HG02852 (cell line): ENCODE results near the gene SHC2.
"Not testable (repeated sequence)": the region's sequence is repeated elsewhere in the genome, so short reads cannot be mapped to it uniquely, and the experiment has no call there.

Experiments used
- ATAC-seq: cut with Tn5 transposase; IDR thresholded peaks from one replicate; pipeline ENCODE4 v1.9.1; 2021; ENCODE audit warnings: mild to moderate bottlenecking, moderate library complexity; ENCODE audit not compliant: unreplicated experiment

Gene SHC2

DNA sequence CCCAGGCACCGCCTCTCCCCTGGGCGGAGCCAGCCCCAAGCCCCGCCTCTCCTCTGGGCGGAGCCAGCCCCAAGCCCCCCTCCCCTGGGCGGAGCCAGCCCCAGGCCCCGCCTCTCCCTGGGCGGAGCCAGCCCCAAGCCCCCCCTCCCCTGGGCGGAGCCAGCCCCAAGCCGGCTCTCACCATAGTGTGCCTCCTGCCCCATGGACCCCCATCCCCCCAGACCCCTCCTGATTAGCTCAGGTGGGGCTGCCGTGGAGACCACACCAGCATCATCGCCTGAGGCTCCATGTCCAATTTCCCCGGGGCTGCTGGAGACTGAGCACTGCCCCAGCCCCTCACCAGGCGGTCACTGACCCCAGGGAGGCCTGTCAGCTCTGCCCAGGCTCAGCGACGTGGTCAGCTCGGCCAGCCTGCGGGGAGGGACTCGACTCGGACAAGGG lies 31.3 kb upstream of the SHC2 start:
- ATAC-seq = no peak

DNA sequence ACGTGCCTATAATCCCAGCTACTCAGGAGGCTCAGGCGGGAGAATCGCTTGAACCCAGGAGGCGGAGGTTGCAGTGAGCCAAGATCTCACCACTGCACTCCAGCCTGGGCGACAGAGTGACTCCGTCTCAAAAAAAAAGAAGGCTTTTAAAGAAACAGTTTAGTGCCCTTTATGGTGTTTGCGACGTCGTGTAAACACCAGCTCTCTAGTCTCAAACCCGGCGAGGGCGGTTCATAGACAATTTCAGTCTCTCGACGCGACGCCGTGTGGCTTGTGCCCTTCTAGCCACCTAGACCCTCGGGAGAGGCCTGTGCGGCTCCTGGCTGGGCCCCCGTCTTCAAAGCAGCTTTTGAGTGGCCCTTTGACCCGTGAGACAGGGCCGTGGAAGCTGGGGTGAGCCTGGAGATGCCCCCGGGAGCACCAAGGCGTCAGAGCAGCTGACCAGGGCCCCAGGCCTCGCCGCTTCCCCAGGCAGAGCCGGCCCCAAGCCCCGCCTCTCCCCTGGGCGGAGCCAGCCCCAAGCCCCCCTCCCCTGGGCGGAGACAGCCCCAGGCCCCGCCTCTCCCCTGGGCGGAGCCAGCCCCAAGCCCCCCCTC lies 30.4 kb upstream of the SHC2 start:
- no peak for ATAC-seq

DNA sequence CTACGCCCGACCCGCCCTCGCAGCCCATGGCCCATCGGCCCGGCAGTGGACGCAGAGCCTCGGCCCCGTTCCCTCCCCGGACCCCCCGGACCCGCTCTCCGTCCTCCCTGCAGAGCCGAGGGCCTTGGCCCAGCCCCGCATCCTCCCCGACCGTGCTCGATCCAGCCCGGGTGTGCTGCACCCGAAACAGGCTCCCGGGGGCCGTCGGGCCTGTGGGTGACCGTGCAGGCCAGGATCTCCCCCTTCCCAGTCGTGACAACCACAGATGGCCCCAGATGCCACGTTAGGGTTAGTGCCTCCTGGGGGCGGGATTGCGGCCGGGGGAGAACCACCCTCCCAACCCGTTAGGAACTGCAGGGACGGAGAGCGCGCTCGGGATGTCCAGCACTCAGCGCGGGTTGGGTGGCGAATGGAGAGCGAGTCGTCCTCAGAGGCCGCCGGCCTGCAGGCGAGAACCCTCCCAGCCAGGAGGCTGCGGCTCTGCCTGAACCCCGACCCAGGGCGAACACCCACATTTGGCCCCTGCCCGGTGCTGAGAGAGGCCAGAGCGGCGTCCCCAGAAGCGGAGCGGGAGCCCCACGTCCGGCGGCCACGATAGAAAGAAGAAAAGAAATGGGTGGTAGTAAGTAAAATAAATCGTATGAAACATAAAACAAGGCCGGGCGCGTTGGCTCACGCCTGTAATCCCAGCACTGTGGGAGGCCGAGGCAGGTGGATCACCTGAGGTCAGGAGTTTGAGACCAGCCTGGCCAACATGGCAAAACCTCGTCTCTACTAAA lies 28.8 kb upstream of the SHC2 start:
- ATAC-seq = no peak

DNA sequence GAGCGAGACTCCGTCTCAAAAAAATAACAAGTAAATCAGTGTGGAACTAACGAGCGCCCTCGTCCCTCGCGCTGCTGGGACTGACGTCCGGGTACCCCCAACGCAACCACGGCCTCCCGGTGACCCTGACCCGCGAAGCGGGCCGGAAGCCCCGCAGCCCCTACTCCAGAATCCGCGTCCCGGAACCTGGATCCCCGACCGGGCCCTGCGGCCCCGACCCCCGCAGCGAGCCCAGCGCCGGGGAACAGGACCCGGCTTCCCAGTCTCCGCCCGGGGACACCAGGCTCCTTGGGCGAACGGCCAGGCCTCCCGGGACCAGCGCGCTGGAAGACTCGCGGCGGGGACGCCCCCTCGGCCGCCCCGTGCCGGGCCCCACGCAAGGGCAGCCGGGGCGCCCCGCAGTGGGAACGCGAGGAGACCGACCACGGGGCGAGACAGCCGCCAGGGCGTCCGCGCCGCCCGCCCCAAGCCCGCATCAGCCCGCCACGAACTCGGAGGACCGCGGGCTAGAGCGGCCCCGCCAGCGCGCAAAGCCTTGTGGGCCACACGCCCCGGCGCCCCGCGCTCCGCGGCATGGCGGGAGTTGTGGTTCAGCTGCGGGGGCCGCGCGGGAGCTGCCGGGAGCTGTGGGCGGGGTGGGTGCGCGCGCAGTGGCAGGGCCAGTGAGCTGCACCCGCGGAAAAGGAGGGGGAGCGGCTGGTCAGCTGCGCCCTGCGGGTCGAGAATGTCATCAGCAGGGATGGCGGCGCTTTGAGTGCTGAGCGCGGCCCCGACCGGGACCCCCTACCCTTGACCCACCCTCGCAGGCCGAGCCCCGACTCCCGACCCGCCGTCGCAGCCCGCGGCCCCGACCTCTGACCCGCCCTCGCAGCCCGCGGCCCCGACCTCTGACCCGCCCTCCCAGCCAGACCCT lies 27.9 kb upstream of the SHC2 start:
- peak; percentile 81 for ATAC-seq

DNA sequence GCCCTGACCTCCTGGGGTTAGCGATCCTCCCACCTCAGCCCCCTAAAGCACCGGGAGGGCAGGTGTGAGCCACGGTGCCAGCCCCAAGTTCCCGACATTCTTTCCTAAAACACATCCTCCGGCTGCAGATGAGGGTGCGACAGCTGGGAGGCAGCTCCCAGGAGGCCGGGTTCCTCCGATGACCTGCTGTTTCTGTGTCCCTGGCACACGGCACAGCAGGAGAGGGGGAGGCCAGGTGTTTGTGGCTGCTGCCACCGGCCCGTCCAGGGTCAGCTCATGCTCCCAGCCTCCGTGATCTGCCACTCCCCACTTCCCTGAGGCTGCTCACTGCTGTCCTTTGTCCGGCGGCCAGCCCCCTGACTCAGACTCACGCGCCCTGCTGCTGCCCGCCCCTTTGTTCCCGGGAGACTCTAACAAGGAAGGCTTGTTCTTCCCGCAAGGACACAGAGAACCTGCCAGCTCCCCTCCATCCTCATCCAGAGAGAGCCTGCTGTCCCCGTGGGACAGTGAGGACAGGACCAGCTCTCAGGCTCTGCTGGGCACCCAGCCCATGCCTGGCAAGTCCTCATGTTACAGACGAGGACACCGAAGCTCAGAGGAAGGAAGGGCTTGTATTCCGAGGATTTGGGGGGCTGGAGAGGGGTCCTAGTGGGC lies 24.9 kb upstream of the SHC2 start:
- no peak for ATAC-seq

DNA sequence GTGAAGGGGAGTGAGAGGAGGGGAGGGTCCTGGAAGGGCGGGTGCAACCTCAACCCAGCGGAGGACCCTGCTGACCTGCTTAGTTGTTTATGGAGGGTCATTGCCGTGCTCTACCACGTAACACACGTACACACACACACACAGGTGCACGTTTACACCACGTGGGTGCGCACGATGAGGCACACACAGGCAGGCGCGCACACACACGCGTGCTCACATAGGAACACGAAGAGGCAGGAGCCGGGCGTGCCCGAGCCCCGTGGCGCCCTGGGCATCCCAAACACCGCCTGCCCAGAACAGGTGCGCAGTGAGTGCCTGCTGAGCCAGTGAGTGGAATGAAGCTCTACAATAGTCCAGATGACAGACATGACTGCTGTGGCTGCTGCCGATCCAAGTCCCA lies 24.2 kb upstream of the SHC2 start:
- no peak for ATAC-seq

DNA sequence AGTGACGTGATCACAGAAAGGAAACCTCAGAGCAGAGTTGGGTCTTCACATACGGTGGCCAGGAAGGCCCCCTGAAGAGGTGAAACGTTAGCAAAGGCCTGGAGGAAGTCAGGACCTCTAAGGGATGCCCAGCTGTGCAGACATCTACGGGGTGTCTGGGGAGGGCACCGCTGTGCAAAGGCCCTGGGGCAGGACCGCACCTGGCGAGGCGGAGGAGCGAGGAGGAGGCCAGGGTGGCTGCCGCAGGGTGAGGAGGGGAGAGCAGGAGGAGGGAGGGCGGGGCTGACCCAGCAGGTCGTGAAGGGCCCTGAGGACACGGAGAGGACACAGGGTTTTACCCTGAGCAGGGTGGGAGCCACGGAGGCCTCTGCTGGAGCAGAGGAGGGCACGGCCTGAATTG lies 23.7 kb upstream of the SHC2 start:
- no peak for ATAC-seq

DNA sequence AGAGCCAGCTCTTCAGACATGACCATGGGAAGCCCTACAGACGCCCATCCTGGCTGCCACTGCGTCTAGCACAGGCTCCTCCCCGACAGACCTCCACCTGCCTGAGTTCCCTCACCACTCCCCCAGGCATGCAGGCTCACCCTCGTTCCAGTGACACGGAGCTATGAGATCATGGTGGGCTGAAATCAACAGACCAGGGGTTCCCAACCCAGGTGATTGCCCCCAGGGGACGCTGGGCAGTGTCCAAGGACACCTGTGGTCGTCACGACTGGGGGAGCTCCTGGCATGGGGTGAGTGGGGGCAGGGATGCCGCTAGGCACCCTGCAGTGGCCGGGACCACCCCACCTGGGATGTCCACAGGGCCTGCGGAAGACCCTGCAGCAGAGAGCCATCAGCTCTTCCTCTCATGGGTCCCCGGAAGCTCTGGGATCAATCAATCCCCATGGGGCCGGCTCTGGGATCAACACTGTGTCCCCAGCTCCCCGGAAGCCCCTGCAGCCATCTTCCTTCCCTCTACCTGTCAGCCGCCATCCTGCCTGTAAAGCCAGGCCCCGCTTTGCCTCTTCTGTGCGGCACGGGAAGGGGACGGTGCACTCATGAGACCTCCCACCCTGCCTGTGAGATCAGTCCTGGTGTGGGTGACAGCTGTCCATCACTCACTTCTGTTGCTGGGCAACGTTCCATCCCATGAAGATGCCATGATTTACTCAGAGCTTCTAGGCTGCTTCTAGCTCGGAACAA lies 22.7 kb upstream of the SHC2 start:
- ATAC-seq = no peak

DNA sequence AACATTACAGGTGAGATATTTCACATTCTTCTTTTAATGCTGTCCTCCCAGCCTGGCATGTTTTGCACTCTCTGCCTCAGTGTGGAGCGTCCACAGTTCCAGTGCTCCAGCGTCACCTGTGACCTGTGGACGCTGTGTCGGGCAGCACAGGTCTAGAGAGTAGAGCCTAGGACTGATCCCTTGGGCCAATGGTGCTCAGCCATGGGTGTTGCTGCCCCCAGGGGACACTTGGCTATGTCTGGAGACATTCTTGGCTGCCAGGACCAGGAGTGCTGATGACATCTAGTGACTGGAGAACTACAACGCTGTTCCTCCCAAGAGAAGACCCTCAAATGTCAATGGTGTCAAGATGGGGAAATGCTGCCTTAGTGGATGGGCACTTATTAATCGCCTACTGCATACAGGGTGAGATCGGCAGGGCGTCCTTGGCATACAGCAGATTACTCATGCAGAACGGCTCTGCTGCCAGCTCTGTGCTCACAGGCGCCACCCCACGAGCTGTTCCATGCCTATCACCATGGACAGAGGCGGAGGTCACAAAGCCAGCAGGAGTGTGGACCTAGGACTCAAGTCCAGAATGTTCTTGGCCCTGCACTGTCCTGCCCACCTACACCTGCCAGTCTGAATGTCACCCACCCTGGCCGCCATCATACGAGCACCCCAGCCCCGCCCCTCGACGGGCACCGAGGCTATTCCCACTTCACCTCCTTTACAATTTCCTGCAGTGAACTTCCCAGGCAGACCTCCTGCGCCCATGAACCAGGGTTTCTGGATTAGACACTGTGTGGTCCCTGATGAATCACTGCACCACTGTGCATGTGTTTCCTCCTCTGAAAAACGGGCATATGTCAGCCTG lies 21.6 kb upstream of the SHC2 start:
- ATAC-seq = no peak

DNA sequence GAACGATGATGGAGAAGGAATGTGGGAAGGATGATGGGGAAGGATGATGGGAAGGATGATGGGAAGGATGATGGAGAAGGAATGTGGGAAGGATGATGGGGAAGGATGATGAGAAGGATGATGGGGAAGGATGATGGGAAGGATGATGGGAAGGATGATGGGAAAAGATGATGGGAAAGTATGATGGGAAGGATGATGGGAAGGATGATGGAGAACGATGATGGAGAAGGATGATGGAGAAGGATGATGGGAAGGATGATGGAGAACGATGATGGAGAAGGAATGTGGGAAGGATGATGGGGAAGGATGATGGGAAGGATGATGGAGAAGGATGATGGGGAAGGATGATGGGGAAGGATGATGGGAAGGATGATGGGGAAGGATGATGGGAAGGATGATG lies 20.3 kb upstream of the SHC2 start:
- not testable (repeated sequence) for ATAC-seq

DNA sequence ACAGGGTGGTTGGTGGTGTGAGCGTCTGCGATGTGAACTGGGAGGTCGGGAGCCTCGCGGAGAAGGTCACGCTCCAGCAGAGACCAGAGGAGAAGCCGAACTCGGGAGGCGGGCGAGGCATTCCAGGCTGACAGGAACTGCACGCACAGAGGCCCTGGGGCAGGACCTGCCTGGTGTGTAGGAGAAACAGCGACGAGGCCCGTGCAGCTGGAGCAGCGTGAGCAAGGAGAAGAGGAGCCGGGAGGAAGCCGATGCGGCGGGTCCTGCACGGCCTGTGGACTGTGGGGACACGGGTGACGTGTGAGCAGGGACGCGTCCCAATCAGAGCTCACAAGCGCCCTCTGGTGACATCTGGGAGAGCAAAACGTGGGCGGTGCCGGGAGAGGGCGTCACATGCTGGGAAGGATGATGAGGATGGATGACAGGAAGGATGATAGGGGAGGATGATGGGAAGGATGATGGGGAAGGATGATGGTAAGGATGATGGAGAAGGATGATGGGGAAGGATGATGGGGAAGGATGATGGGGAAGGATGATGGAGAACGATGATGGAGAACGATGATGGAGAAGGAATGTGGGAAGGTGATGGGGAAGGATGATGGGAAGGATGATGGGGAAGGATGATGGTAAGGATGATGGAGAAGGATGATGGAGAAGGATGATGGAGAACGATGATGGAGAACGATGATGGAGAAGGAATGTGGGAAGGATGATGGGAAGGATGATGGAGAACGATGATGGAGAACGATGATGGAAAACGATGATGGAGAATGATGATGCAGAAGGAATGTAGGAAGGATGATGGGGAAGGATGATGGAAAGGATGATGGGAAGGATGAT lies 19.4 kb upstream of the SHC2 start:
- no peak for ATAC-seq

DNA sequence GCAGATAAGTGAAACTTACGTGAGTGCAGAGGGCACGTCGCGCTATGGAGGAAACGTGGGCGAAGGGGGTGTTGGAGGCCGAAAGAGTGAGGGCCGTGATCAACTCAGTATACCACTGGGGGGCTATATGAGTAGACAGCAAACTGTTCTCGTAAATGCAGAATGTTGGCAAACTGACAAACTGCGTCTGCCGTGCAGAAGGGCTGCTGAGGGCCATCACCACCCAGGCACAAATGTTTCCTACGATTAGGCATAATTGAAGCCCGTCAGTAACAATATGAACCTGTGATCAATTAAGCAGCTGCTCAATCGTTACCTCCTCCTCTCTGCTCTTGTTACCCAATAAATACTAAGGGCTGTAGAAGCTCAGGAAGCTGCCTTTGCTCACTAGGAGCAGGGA lies 18.1 kb upstream of the SHC2 start:
- ATAC-seq = no peak

DNA sequence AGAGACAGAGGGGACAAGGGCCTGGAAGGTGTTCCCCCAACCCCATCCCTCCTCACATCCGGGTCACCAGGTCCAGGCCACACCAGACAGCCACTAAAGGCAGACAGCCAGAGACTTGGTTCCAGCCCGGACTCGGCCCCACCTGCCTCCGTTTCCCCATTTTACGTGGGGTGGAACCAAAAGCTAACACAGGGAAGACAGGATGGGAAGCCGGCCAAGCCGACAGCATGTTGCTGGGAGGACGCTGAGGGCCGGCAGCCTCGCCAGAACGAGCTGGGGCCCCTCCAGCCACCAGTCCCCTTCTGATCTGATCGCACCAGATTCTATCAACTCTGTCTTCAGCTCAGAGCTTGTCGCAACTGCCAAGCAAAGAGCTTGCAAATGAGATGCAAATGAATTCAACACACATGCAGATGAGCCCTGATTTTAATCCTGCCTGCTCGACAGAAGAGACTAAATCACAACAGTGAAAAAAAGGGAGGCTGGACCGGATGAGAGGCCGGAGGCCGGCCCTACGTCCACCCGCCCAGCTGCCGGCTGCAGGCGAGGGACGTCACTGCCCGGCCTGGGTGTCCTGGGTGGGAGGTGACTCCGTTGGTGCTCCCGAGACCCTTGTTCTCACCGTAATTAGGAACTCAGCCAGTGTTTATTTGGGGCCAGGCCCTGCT lies 17.5 kb upstream of the SHC2 start:
- ATAC-seq = no peak

DNA sequence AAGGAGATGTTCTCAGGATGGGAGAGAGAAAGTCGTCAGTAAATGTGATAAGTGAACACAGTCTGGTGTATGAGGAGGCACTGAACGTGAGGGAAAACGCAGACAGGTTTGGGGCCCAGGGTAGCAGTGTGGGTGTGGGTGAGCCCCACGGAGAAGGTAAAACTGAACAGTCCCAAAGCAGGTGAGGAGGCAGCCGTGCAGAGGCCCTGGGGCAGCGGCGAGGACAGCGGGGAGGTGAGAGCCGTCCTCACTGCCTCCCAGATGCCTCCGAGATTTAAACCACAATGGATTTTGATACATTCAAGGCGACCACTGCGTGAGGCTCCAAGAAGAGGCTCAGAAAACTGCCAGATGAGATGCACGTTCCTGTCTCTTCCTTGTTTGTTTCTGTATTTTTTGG lies 14.5 kb upstream of the SHC2 start:
- no peak for ATAC-seq

DNA sequence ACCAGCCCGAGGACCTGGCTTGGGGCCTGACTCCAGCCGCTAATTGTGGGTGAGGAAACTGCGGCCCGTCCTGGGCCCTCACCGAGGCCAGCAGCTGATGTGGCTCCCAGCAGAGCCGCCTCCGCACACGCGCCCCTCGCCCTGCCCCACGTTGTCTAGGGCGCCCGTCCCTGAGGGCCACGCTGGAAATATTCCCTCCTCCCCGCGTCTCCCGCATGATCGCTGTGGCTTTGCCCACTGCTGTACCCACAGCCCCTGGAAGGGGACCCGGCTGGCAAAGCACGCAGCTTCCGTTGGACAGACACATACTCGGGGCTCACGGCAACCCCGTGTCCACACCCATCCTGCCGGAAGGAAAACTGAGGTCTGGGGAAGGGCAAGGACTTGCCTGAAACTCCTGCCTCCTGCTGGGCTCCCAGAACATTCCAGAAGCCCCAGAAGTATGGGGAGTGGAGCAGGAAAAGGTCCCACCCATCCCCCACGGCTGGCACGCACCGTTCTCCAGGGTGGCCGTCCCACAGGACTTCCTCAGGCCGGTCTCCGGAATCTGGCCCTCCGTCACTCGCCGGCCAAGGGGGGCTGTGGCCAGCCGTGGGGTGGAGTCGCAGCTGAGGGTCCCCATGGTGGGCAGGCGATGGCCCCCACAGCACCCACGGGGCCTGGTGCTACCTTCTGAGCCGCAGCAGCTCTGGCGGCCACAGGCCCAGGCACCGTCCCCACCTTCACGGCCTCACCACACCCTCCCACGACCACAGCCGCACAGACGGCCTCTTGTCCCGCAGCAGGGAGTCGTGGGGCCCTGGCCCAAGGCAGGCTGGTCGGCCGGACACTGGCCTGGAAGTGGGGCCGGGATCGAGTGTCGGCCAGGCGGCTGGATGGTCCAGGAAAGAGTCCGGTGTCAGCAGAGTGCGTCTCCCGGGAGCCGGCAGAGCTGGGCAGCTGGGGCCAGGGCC lies 13.6 kb upstream of the SHC2 start:
- ATAC-seq = no peak

DNA sequence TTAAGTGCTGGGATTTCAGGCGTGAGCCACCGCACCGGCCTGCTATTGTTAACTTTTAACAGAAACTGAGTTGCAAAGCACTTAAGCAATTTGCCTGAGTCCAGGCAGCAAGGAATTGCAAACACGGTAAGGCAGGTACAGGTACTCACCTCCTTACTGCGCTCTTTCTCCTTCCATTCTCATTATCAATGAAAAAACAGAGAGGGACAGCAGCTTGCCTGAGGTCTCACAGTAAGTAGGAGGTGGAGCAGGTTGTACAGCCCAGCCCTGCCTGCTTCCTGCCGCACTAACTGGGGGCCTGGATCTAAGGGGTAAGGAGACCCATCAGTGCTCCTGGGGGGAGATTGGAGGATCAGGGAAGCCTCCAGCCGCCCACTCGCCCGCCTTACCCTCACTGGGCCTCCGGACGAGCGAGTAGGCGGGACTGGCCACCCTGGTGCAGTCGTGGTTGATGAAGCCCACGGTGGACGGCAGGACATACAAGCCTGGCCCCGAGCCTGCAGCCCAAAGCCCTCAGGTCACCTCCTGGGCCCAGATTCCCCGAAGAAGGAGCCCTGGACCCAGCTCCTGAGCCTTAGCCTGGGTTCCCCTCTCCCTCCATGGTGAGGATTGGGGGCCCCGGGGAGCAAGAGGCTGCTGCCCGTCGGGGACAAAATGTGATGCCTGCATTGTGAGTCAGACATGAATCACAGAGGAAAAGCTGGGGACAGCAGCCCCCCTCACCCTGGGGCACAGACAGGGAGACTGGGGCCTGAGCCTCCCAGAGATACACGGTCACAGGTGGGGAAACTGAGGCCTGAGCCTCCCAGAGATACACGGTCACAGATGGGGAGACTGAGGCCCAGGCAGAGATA lies 11.4 kb upstream of the SHC2 start:
- ATAC-seq = no peak
